ENCODE measurements around the gene ALG9.

ALG9 gene

GRCh38 chr11:111836162-111836561 lies 35.2 kb downstream of the ALG9 start:
- DNase-seq (ENCODE audit: low spot score) = no peak

DNA sequence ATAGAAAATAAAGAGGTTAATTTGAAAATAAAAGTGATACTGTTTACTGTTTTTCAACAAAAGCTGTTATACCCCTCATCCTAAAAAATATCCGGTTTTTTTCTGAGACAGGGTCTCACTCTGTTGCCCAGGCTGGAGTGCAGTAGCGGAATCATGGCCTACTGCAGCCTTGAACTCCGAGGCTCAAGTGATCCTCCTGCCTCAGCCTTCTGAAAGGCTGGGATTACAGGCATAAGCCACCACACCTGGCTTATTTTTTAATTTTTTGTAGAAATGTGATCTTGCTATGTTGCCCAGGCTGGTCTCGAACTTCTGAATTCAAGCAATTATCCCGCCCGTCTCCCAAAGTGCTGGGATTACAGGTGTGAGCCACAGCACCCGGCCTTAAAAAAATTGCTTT lies 35.7 kb downstream of the ALG9 start:
- DNase-seq (ENCODE audit: low spot score) = no peak

DNA sequence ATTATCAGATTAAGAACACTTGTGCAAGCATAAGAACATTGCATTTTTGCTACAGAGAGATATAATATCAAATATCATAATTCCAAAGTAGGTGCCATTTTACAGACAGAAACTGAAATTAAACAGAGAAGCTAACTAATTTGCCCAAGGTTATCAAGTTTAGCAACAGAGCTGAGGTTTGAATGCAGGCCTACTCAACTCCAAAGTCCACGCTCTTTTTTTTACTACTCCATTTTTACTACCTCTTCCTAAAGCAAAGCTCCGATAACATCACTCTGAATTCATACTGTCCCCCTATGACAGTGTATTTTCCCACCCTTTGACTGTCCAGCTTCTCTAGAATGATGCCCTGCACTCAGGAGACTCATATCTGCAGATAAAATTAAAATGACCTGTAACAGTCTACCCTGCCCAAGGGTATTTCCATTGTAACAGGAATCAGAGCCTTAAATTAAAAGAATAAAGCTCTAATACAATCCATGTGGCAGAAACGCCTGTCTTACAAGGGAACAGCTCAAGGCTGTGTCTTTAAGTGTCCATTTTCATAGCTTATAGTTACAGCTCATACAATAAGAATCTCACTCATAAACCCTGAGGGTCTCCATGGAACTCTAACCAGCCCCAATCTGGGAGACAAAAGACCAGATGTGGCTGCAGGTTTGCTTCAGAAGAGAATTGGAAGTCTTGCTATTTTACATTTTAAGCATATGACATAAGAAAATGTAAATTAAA lies 36.8 kb downstream of the ALG9 start:
- DNase-seq (ENCODE audit: low spot score) = no peak

DNA sequence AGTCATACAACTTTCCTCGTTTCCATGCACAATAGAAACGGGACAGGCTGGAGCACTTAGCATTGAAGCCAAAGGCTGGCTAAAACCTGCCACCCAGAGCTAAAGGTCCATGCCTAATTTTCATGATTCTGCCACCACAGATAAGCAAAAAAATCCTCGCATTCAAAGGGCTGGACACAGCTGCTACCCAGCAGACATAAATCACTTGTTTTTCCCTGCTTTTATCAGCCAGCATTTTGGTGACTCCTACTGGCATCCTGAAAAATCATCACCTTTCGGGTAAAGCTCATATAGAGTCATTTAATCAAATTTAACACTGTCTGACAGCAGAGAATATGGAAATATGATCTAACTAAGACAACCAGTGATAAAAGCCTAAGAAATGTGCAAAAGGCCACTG lies 37.9 kb downstream of the ALG9 start:
- DNase-seq (ENCODE audit: low spot score) = peak; percentile 45

DNA sequence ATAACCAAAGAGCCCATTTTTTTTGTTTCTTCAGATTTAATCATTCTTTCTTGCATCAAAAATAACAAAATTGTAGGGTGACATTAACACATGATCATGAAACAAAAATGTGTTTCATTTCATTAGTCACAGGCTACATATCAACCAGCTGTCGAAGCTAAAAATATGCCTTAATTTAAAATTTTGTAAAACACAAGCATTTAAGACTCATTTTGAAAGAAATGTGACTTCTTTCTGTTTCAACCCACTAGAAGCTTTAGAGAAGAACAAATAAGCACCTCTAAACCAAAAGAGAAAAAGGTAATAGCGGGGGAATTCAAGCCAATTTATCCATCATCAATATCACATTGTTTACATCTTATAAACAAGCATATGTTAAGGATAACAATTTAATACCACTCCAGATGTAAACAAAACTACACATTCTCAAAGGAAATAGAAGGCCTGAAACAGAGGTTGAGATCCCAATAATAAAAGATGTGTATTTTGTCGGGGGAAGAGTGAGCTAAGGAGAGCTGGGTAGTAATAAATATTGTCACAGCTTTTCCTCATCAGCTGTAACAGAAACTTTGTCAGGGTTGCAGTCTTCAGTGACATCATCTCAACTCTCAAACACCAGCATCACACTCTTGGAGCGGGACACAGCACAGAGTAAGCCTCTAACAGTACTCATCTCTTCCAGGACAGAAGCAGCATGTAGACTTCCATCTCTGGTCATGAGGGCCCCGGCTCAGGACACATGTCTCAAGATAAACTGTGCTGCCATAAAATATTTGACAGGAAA lies 42.0 kb downstream of the ALG9 start:
- no peak for DNase-seq (ENCODE audit: low spot score)

DNA sequence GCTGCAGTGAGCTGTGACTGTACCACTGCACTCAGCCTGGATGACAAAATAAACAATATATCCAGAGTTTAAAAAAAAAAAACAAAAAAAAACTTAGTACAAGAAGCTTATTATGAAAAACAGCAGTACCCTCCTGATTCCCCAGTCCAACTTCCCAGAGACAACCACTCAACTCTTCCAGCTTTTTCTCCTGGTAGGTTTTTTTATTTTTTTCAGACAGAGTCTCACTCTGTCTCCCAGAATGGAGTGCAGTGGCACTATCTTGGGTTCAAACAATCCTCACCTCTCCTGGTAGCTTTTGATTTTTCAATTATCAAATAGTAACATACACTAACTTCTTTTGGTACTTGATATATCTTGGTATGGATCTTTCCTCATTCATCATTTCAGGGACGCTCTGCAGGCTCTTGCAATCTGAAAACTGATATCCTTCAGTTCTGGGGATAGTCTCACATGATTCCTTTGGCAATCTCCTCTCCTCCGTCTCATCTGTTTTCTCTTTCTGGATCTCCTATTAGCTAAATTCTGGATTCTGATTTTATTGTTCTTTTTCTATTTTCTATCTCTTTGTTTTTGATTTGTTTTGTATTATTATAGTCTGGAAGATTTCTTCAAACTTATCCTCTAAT lies 44.9 kb downstream of the ALG9 start:
- no peak for DNase-seq (ENCODE audit: low spot score)

DNA sequence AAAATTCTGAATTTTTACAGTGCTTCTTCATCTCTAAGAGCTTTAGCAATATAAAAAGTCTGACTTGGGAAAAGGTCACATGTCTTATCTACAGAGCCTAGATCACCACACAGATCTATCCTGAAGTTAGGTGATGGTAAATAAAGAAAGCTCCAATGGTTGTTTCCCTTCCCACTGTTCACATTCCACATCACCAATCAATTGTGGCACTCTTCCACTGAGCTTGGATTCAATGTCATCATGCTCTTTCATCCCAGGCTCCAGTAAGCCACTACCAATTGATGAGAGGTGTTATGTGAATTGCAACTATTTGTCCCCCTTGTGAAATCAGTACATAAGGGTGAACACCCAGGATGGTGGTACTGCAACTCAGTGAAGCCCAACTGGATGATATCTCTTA lies 47.8 kb downstream of the ALG9 start:
- DNase-seq (ENCODE audit: low spot score) = no peak

DNA sequence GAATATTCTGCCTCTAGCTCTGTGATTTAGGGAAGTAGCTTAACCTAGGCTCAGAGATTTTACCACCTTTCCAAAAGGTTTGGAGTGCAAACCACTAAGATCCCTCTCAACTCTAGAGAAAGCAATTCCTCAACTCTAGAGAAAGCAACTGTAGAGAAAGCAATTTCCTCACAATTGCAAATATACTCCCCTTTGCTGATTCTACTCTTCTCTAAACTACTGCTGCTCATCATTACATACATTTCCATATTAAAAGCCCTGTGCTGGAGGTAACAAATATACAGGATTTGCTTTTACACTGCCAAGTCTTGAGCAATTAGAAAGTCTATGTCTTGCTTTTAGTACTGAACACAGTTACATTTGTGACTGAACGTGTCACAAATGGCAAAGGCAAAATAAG lies 48.2 kb downstream of the ALG9 start:
- DNase-seq (ENCODE audit: low spot score) = no peak

GRCh38 chr11:111819829-111820237 lies 51.5 kb downstream of the ALG9 start:
- DNase-seq (ENCODE audit: low spot score) = no peak

- DNase-seq (ENCODE audit: low spot score) = no peak
Measured at GRCh38 chr11:111819161-111819828, 52.1 kb downstream of the ALG9 start.

DNA sequence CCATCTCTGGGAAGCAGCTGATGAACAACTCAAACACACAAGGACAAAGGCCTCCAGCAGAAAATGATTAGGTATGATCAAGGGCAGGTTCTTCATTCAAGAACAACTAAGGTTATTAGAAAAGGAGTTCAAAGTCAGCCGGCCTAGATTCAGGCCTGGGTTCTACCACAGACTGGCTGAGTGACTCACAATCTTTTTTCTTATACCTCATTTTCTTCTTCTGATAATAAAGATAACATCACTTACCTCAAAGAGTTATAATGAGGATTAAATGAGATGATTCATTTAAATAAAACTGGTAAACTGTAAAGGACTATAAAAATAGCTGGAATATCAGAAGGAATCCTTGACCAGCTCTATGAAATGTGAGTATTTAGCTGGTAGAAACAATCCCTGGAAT lies 55.9 kb downstream of the ALG9 start:
- DNase-seq (ENCODE audit: low spot score) = no peak

- no peak for DNase-seq (ENCODE audit: low spot score)
Measured at GRCh38 chr11:111814557-111815320, 56.6 kb downstream of the ALG9 start.

- DNase-seq (ENCODE audit: low spot score) = no peak
Measured at GRCh38 chr11:111814106-111814505, 57.3 kb downstream of the ALG9 start.

DNA sequence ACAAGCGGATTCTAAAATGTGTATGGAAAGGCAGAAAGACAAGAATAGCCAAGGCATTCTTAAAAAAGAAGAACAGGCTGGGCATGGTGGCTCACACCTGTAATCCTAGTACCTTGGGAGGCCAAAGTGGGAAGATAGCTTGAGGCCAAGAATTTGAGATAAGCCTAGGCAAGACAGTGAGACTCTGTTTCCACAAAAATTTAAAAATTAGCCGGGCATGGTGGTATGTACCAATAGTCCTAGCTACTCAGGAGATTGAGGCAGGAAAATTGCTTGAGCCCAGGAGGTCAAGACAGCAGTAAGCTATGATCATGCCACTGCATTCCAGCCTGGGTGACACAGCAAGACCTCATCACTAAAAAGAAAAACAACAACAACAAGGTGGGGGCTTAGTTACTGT lies 59.2 kb downstream of the ALG9 start:
- no peak for DNase-seq (ENCODE audit: low spot score)

DNA sequence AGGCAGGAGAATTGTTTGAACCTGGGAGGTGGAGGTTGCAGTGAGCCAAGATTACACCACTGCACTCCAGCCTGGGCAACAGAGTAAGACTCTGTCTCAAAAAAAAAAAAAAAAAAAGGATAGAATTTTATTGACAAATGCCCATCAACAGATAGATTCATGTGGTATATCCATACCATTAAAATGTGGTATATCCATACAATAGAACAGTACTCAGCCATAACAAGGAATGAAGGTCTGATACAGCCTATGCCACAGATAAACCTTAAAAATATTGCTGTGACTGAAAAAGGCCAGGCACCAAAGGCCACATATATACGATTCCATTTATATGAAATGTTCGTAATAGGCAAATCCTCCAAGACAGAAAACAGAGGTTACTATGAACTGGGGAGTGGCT lies 59.9 kb downstream of the ALG9 start:
- no peak for DNase-seq (ENCODE audit: low spot score)

- DNase-seq (ENCODE audit: low spot score) = no peak
Measured at GRCh38 chr11:111808834-111809233, 62.5 kb downstream of the ALG9 start.

- DNase-seq (ENCODE audit: low spot score) = no peak
Measured at GRCh38 chr11:111808063-111808588, 63.3 kb downstream of the ALG9 start.

- DNase-seq (ENCODE audit: low spot score) = no peak
Measured at GRCh38 chr11:111807076-111807475, 64.3 kb downstream of the ALG9 start.

DNA sequence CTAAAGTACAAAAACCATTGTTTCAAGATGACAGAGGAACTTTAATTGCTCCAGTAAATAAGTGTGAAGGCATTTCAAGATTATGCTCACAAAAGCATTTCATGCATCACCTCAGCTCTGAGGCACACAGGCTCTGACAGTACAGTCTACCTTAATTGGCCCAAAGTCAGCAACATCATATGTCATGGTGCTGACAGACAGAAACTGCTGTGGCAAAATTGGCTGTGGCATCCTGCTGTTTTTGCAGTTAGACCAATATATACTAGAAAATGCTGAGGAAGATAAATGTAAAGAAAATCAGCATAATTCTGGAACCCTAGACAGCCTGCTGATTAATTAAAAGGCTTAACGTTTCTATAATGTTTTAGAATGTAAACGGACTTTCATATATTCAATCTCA lies 70.2 kb downstream of the ALG9 start:
- peak; percentile 77 for DNase-seq (ENCODE audit: low spot score)

DNA sequence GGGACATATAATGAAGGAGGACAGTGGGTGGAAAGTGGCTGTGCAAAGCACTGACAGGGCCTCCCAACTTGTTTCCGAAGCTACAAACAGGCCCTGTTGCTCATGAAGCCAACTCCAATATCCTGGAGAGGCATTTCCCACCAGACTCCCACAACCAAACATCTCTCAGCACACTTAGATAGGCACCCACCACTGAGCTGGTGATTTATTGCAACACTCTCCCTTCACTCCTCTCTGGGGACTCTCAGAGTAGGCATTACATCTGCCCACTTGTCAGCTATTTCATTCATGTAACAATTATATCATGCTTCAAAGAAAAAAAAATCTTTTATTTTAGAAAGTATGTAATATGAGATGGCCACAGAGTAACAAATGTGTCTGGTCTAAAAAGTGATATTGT lies 73.1 kb downstream of the ALG9 start:
- no peak for DNase-seq (ENCODE audit: low spot score)

- no peak for DNase-seq (ENCODE audit: low spot score)
Measured at GRCh38 chr11:111797145-111797581, 74.2 kb downstream of the ALG9 start.

DNA sequence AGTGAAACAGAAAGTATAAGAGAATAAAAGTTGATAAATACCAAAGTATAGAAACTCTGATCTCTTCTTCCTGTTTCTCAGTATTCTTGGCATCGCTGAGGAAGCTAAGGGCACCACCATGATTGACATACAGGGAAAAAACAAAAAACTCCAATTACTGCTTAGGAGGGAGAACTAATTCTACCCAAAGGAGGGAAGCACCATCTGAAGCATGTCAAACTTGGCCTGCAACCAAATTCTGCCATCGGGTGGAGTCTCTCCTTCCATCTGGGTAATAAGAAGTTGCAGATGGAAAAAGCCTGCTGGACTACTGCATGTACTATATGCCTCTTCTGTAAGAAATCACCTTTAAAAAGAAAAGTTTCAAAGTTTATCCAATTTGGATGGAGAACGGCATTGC lies 74.7 kb downstream of the ALG9 start:
- peak; percentile 85 for DNase-seq (ENCODE audit: low spot score)

All from cerebellar cortex (tissue), 1 donor.